Activated CD8-positive, alpha-beta T cell treated with anti-CD3 and anti-CD28 coated beads for 36 hours (primary cell): ENCODE results near the gene RAB37. TPM values are rescaled to one million over a fixed set of nuclear protein-coding genes. Genes with fewer than 3 reads are reported as not detected.

Experiments used
- ATAC-seq: fragments of 200-7000 bp; cut with Tn5 transposase; one replicate; pipeline ENCODE4 v1.10.0; 2021; ENCODE audit warnings: mild to moderate bottlenecking, moderate library complexity
- CTCF ChIA-PET: fragments of 350-600 bp; sonication (Branson Sonifier 250); formaldehyde crosslinking; loops from one replicate; lab custom pipeline; 2021; ENCODE audit warnings: antibody characterized with exemption; lab: Charles Lee
- POLR2A ChIA-PET: fragments of 350-600 bp; sonication (Branson Sonifier 250); formaldehyde crosslinking; loops from one replicate; lab custom pipeline; 2021; ENCODE audit warnings: antibody characterized with exemption; lab: Charles Lee
- DNase-seq: peaks from one replicate; pipeline ENCODE4 v3.0.0-alpha.2; 2020
- H3K27ac Mint-ChIP-seq: one replicate; pipeline ENCODE4 v1.8.0; 2021; ENCODE audit warnings: mild to moderate bottlenecking, mixed read lengths
- H3K27me3 Mint-ChIP-seq: one replicate; pipeline ENCODE4 v1.8.0; 2021; ENCODE audit warnings: mixed read lengths
- H3K36me3 Mint-ChIP-seq: one replicate; pipeline ENCODE4 v1.8.0; 2021; ENCODE audit warnings: low read depth, mixed read lengths
- H3K4me1 Mint-ChIP-seq: one replicate; pipeline ENCODE4 v1.8.0; 2021; ENCODE audit warnings: low read depth, mixed read lengths
- H3K4me3 Mint-ChIP-seq: one replicate; pipeline ENCODE4 v1.8.0; 2021; ENCODE audit warnings: mild to moderate bottlenecking, moderate library complexity, mixed read lengths
- H3K9me3 Mint-ChIP-seq: one replicate; pipeline ENCODE4 v1.8.0; 2021; ENCODE audit warnings: mixed read lengths
- intact Hi-C: fragments of 100-400 bp; cut with micrococcal nuclease; formaldehyde crosslinking; loops from one replicate; pipeline ENCODE4 v1.10.0; 2022
- total RNA-seq, 2 experiments: library from RNA; stranded (reverse); gene quantifications; one replicate each; pipeline ENCODE4 v1.2.3, GENCODE V29; 2021
- TF ChIP-seq, protein P1 (sequence below): fragments of 200-600 bp; IDR thresholded peaks from one replicate; pipeline ENCODE4 v1.8.0; 2022; ENCODE audit warnings: antibody characterized with exemption, mild to moderate bottlenecking

Gene RAB37
- total RNA-seq, 2 experiments from 2014 or later = 6.6 to 6.7 TPM

DNA sequence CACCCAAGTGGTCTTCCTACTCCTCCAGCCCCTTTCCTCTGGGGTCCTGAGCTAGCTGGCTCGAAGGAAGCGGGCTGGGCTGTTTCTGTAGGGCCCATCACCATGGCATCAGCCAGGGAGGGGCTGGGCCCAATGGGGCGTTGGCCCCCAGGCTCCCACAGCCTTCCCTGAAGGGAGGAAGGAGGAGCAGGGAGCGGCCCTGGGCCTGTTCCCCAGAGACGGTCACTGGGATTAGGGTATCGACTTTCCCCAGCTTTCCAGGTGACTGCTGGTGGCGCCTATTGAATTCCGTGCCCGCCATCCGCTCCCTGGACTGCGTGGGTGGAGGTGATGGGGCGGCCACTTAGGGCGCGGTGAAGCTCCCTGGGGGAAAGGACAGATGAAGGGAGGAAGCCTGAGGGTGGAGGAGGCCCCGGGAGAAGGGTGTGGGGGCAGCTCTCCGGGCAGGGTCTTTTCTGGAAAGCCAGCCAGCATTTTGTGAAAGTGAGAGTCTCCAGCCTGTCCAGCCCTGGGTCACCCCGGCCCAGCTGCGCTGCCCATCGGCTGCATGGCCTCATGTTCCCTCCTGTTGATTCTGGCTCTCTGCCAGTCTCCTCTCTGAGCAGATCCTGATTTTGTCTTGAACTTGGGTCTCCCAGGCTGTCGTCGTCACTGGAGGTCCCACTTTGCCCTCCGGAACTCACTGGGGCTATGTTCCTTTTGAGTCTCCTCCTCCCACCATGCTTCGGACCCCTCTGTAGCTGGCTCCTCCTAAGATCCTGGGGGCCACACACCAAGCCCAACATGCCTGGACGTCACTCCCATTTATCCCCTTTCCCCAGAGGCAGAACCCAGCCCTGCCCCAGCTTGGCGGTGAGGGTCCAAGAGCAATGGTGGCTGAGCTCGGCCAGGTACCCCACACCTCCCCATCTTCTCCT, 21.1 kb downstream of the RAB37 start:
- DNase-seq (no peak), ATAC-seq (no peak)
- H3K36me3 Mint-ChIP-seq = peaks cover 22% of the 10 kb centered on the region
- ChIA-PET POLR2A (interaction anchor here (0.7 to 2.7 kb wide), 7 partner anchors 9 to 24 kb away, joined by 3 to 19 read pairs (median 8); partner anchors contain the start of gene NAT9), CTCF (interaction anchor here (1.1 to 8.6 kb wide), 9 partner anchors 11 to 101 kb away, joined by 4 to 98 read pairs (median 9); partner anchors contain the start of genes NHERF1 and RAB37)
- no peaks in the 10 kb centered on the region for H3K27me3 Mint-ChIP-seq
- intact Hi-C loops = no loop called here
- peak overlapping the region; percentile 81 for H3K27ac Mint-ChIP-seq
- H3K4me3 Mint-ChIP-seq = peak overlapping the region; percentile 51
- peaks cover 75% of the 10 kb centered on the region for H3K4me1 Mint-ChIP-seq
- TF ChIP-seq, protein P1, sequence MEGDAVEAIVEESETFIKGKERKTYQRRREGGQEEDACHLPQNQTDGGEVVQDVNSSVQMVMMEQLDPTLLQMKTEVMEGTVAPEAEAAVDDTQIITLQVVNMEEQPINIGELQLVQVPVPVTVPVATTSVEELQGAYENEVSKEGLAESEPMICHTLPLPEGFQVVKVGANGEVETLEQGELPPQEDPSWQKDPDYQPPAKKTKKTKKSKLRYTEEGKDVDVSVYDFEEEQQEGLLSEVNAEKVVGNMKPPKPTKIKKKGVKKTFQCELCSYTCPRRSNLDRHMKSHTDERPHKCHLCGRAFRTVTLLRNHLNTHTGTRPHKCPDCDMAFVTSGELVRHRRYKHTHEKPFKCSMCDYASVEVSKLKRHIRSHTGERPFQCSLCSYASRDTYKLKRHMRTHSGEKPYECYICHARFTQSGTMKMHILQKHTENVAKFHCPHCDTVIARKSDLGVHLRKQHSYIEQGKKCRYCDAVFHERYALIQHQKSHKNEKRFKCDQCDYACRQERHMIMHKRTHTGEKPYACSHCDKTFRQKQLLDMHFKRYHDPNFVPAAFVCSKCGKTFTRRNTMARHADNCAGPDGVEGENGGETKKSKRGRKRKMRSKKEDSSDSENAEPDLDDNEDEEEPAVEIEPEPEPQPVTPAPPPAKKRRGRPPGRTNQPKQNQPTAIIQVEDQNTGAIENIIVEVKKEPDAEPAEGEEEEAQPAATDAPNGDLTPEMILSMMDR = no peak
- H3K9me3 Mint-ChIP-seq = no peaks in the 10 kb centered on the region

DNA sequence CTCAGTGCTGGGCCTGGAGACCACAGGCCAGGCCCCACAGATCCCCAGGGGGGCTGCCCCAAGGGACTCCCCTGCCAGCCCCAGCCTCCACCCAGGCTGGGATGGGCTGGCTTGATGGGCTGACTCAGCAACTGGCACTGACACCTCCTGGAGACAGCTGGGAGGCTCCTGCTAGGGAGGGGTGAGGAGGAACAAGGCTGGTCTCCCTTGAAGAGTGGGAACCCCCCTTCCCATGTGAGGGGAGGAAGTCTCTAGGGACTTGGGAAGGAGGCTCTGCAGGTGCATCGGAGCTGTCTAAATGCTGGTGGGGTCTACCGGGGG, 21.8 kb downstream of the RAB37 start:
- ChIA-PET CTCF (interaction anchor here (0.7 to 8.6 kb wide), 14 partner anchors 7 to 203 kb away, joined by 3 to 98 read pairs (median 6); partner anchors contain the start of genes NHERF1 and RAB37), POLR2A (interaction anchor here (0.8 to 4.2 kb wide), 7 partner anchors 9 to 21 kb away, joined by 3 to 19 read pairs (median 8); partner anchors contain the start of gene NAT9)
- intact Hi-C loops = no loop called here
- DNase-seq = peak; percentile 51
- Mint-ChIP-seq H3K27ac (peak overlapping the region; percentile 81), H3K4me1 (peaks cover 69% of the 10 kb centered on the region), H3K27me3 (no peaks in the 10 kb centered on the region), H3K36me3 (peaks cover 20% of the 10 kb centered on the region), H3K4me3 (peak overlapping the region; percentile 51), H3K9me3 (no peaks in the 10 kb centered on the region)
- TF ChIP-seq, protein P1 = no peak
- peak; percentile 61 for ATAC-seq

DNA sequence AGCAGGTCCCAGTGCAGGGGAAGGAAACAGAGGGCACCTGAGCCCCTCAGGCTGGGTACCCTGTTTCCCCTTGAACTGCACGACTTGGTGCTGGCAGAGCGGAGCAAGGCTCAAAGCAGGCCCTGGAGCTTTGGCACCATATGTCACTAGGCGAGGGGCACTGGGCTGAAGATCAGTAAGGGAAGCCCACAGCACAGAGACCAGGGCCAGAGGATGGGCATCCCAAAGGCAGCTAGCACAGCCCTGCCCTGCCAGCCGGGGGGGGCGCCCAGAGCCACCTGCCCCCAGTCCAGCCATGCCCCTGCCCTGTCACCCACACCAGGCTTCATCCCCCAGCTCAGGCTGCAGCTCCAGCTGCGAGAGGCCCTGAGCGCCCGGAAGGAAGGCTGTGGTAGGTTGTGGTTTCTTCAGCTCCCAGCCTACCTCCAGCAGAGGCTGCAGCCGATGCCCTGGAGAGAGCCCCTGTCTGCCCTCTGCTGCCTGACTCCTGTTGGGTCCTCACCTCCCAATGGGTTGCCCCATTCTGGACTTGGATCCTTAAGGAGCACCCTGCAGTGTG, 22.3 kb downstream of the RAB37 start:
- Mint-ChIP-seq H3K27me3 (no peaks in the 10 kb centered on the region), H3K4me1 (peaks cover 68% of the 10 kb centered on the region), H3K36me3 (peaks cover 18% of the 10 kb centered on the region), H3K4me3 (peak overlapping the region; percentile 51), H3K27ac (peak overlapping the region; percentile 81), H3K9me3 (no peaks in the 10 kb centered on the region)
- ChIA-PET POLR2A (interaction anchor here (0.8 to 4.2 kb wide), 7 partner anchors 10 to 20 kb away, joined by 3 to 19 read pairs (median 8); partner anchors contain the start of gene NAT9), CTCF (interaction anchor here (0.7 to 8.6 kb wide), 15 partner anchors 7 to 203 kb away, joined by 3 to 98 read pairs (median 5); partner anchors contain the start of genes NHERF1 and RAB37)
- ATAC-seq = peak; percentile 82
- intact Hi-C loops = no loop called here
- TF ChIP-seq, protein P1 = no peak
- peak; percentile 75 for DNase-seq

DNA sequence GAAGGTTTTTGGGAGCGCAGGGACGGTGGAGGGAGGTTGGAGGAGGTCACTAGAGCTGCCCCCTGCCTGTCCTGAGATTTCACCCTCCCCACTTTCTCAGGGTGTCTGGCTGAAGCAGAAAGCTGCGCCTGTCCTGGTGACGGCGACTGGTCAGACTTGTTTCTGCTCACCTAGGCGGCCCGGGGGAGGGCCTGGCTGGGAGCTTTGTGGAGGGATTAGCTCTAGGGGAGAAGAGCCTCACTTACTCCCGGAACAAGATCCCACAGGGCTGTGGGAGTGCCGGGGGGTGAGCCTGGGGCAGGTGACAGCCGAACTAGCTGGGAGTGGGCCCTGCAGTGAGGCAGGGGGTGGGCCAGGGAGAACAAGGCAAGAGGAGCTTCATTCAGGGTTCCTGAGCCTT, 22.9 kb downstream of the RAB37 start:
- H3K36me3 Mint-ChIP-seq = peaks cover 14% of the 10 kb centered on the region
- H3K9me3 Mint-ChIP-seq = no peaks in the 10 kb centered on the region
- H3K27ac Mint-ChIP-seq = peak overlapping the region; percentile 81
- intact Hi-C loops = no loop called here
- CTCF ChIA-PET = interaction anchor here (0.9 to 8.6 kb wide), 14 partner anchors 7 to 202 kb away, joined by 3 to 98 read pairs (median 6); partner anchors contain the start of genes NHERF1 and RAB37
- POLR2A ChIA-PET = interaction anchor here (1.1 to 4.2 kb wide), 5 partner anchors 10 to 20 kb away, joined by 3 to 19 read pairs (median 11); partner anchors contain the start of gene NAT9
- TF ChIP-seq, protein P1 = no peak
- no peak overlapping the region for H3K4me3 Mint-ChIP-seq
- peaks cover 63% of the 10 kb centered on the region for H3K4me1 Mint-ChIP-seq
- no peak for ATAC-seq
- no peaks in the 10 kb centered on the region for H3K27me3 Mint-ChIP-seq
- DNase-seq = no peak
